CD4-positive, alpha-beta T cell treated with Interleukin-6 for 4 hours (primary cell): ENCODE results near the gene CD44.

ENCODE experiments used
- DNase-seq: peaks from one replicate; pipeline ENCODE4 v3.0.0-alpha.2; 2020; ENCODE audit warnings: mixed read lengths

The CD44 gene

GRCh38 chr11:35241083-35241482 is 102.1 kb downstream of the CD44 start:
- DNase-seq: no peak

GRCh38 chr11:35241531-35241930 is 102.6 kb downstream of the CD44 start:
- DNase-seq: no peak

DNA sequence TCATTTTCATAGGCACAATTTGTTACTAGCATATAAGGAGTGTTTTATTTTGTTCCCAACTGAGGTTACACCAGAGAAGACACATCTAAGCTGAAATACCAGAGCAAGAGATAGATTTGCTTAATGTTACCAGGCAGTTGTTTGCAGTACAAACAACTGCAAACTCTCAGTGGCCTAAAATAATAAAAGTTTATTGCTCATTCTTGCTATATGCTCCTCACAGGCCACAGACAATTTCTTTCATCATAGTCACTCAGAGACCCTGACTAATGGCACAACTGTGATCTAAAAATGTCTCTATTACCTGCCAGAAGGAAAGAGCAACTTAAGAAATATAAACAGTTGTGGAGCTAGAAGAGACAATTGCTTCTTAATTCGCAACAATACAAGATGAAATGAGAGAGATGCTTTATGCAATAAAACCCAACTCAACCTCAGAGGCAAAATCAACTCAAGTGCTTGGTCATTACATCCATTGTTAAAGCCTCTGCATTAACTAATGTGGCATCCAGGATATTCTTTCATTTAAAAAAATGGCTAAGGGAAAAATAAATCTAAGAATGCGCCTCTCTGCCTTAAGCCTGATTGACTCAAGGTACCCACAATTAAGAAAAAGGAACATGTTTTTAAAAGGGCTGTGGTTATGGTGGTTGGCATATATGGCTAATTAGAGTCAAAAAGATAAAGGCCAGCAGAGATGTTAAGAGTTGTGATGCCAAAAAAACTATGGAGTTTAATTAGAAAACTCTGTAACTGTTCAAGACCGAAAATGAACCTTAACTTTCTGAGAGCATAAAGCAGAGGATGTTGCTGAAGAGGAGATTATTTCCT is 103.7 kb downstream of the CD44 start:
- no peak for DNase-seq

DNA sequence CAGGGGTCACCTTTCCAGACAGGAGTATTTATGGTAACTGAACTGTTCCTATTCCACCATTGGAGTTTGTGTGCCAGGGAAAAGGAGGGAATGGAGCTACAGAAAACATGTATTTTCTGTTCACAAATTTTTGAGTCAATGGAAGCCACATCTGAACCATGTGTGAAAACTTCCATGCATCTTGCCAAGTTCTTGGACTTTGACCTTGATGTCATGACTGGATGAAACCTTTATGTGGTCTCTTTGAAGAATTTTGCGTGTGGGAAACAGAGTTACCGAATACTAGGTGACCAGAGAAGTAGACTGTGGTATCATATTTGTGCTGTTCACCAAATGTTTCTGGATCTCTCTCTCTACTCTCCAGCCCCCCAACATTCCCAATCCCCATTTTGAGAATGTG is 104.8 kb downstream of the CD44 start:
- no peak for DNase-seq

DNA sequence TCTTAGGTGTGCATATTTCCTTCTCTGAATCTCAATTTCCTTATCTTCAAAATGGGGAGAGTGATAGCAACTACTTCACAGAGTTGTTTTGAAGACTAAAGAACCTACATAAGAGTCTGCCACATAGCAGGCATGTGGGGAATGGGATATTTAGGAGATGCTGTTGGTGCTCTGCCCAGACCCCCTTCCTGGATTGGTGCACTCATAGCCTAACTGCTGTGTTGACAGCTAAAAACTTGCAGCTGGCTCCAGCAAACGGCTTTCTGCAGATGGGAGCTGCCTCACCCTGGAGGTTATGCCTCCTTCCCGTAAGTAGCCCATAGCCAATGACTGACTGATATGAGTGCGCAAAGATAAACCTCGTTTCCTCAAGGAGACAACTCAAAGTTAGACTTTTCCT is 106.1 kb downstream of the CD44 start:
- no peak for DNase-seq

DNA sequence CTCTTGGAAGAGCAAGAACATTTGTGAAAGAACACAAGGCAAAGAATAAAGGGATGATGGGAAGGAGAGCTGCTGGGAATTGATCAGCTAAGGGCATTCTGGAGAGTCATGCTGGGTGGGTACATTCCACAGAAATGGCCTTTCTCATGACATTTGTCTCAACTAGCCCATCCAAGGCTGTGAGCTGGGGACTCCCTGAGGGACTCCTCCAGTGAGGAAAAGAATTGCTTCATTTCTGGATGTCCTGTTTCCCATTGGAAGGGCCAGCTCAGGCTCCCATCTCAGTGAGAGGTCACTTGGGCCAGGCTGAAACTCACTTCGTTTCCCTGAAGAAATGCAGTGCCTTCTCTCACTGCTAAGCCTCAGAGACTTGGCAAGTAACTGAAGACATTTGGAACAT is 106.8 kb downstream of the CD44 start:
- no peak for DNase-seq

DNA sequence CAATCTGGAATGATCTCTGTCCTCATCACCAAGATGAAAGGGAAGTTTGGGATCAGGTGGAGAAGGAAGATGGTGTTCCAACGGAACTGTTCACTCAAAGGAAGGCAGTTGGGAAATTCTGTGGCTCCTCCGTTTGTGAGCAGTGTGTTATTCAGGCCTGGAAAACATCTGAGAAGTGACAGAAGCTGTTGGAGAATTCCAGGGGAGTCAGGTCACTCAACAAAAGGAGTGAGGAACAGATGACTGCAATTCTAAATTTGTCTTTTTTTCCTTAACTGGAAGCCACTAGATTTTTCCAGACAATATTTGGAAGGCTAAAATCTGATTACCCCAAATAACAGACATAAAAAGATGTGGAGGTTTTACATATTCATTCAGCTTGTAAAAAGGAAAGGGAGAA is 107.8 kb downstream of the CD44 start:
- no peak for DNase-seq

DNA sequence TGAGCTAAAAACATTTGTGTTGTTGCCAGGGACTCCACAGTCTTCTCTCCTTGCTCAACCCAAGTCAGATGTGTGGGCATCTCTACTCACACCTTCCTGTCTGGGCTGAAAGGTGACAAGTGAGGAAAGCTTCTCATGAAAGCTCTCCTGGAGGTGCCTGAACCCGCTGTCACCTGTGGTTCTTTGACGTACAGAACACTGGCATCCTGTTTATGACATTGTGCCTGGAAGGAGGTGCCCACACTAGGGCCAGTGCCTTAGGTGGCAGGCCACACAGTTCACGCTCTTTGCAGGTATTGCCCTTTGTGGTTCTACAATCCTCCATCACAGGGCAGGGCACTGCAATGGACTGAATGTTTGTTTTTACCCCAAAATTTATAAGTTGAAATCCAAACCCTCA is 108.5 kb downstream of the CD44 start:
- peak; percentile 81 for DNase-seq

DNA sequence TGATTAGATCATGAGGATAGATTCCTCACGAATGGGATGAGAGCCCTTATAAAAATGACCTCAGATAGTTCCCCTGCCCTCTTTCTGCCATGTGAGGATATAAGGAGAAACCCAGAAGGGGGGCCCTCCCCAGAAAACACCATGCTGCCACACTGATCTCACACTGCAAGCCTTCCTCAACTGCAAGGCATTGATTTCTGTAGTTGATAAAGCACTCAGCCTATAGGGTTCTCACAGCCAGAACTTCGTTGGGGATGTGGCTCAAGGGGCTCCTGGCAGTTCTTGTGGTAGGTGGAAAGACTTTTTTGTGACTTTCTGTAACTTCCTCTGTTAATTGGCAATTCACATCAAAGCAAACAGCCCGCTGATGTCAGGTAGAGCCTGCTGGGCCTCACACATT is 108.9 kb downstream of the CD44 start:
- DNase-seq: peak; percentile 43

GRCh38 chr11:35248558-35249323 is 109.8 kb downstream of the CD44 start:
- DNase-seq: no peak

DNA sequence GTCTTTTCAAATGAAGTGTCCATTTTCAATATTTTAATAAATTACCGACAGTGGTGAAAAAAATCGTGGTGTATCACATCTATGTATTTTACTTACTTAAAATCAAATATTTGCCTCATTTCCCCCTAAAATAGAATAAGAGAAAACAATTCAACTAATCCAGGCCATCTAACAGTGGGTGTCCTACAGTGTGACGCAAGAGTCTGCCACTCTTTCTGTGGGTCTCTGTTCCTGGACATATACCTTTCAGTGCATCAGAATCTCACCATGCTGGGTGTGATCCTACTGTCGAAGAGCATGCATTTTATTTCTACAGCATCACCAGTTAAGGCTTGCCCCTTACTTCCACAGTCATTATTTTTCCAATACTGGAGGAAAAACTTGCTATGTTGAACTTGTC is 111.2 kb downstream of the CD44 start:
- DNase-seq: no peak

GRCh38 chr11:35250621-35251020 is 111.7 kb downstream of the CD44 start:
- no peak for DNase-seq

DNA sequence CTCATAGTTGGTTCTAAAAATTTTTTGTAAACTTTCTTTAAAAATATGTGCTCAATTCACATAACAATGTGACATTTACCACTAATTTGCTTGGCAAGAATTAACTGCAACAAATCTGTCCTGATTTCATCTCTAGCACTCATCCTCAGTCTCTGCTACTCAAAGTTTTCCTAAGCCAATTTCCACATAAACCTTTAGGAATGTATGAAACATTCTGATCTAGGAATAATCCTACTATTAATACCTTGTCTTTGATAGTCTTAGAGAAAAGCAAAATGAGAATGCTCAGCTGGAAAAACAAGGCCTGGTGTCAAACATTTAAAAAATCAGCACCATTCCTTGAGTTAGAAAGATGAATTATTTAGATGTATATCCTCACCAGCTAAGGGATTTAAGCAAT is 114.3 kb downstream of the CD44 start:
- DNase-seq: no peak

GRCh38 chr11:35255514-35255913 is 116.5 kb downstream of the CD44 start:
- DNase-seq: no peak

GRCh38 chr11:35256296-35256695 is 117.3 kb downstream of the CD44 start:
- DNase-seq: no peak

DNA sequence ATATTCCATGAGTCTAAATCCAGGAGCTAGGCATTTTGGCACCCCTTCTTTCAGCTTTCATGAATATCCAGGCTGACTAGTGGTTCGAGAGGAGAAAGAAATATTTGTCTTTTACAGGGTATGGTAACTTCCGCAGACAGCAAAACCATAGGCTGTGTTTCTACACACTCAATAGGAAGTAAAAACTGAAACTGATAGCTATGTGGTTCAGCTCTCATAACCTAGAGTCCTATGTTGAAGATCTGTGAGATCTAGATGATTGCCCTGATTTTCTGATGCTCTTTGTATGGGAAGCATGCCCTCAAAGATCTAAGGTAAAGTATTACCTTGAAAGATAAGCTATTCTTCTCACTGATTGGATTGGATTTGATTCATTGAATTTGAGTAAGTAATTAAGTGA is 118.3 kb downstream of the CD44 start:
- peak; percentile 19 for DNase-seq

- no peak for DNase-seq
Observed at GRCh38 chr11:35259529-35259928, 120.6 kb downstream of the CD44 start.

GRCh38 chr11:35260342-35260985 is 121.5 kb downstream of the CD44 start:
- DNase-seq: no peak

DNA sequence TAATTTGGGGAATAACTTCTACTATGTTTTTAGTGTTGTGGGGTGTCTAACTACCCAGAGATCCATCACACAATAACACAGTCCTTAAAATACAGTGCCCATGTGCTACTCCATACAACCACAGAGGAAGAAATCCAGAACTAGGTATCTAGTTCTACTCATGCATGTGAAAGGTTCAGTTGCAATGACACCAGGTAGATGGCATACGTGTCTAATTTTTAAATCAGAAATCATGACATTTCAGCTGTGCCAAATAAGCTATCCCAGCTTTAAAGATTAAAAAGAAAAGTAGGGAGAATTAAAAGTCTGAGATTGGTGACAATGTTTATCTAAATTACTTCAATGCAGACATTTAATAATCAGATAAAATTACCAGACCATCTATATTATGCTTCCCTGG is 122.2 kb downstream of the CD44 start:
- no peak for DNase-seq

- DNase-seq: no peak
Observed at GRCh38 chr11:35262056-35262455, 123.1 kb downstream of the CD44 start.

DNA sequence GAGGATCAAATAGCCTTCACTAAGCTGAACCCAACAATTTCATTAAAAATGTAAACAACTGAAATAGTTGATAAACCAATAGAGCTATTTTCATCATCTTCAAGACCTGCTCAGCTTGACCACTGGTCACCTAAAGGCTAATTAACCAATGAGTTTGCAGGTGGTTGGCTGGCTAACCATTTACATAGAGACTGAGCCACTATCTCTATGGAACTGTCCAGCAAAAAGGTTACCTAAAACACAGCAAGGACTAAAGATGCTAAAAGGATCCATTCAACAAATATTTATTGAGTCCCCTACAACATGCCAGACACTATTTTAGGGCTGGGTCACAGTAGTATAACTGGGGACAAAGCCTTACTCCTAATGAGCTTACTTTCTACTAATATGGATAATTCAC is 123.8 kb downstream of the CD44 start:
- no peak for DNase-seq

DNA sequence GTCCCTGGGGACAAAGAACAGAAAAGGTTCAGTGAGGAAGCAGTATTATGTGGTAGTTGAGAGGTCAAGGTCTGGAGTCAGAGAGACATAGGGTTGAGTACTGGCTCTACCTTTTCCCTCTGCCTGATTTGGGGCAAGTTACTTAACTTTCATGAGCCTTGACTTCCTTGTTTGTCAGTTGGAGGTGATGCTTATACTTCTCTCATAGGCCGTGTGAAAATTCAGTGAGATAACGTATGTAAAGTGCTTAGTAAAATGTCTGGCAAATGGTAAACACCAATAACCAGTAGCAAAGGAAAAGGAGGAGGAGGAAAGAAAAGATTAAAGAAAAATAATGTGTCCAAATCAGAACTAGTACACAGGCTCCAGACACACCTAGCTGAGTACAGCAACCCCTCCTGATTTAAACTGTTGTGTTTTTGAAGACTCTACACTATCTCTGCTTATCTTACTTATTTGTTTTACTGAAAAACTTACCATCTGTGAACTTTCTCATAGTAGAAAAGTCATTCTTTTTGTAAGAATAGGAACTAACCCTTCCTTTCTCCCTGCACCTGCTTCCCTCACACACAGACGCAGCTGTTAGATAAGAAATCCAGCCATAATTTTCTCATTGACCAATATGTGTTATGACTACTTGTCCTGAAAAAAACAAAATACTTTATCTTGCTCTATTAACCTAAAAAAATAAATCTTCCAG is 126.9 kb downstream of the CD44 start:
- no peak for DNase-seq

GRCh38 chr11:35267504-35267903 is 128.5 kb downstream of the CD44 start:
- no peak for DNase-seq
